IMR-90 (cell line): ENCODE results near the gene TAF6L. TPM values are rescaled to one million over a fixed set of nuclear protein-coding genes. Genes with fewer than 3 reads are reported as not detected.

Experiments used
- ATAC-seq: fragments of 200-7000 bp; cut with Tn5 transposase; 2 replicates; pipeline ENCODE4 v1.9.1; 2020; ENCODE audit warnings: low read depth, mild to moderate bottlenecking, moderate library complexity
- BruUV-seq: library from RNA; stranded (reverse); fragments of 400-500 nt; replicated peaks from 2 replicates; lab custom pipeline; 2021; lab: Mats Ljungman, UMichigan
- CTCF ChIA-PET: fragments of 300-600 bp; formaldehyde crosslinking; extraction: SDS; loops from one replicate; lab custom pipeline; 2021; ENCODE audit warnings: antibody characterized with exemption; lab: Yijun Ruan, JAX
- POLR2A ChIA-PET: fragments of 300-600 bp; sonication (Branson Sonifier 250); formaldehyde crosslinking; loops from one replicate; lab custom pipeline; 2022; ENCODE audit warnings: antibody characterized with exemption; ENCODE audit not compliant: unreplicated experiment; lab: Charles Lee
- DNase-seq: peaks from one replicate; pipeline ENCODE4 v3.0.0; 2013
- H2AFZ ChIP-seq: replicated peaks from 2 replicates; pipeline ENCODE3; 2013; ENCODE audit warnings: low read length, mild to moderate bottlenecking; ENCODE audit not compliant: poor library complexity
- H2AK5ac ChIP-seq: 2 replicates; pipeline ENCODE4 v1.6.1; 2013; ENCODE audit warnings: low read depth, low read length, inconsistent platforms
- H2AK9ac ChIP-seq: replicated peaks from 2 replicates; pipeline ENCODE3; 2013; ENCODE audit warnings: mild to moderate bottlenecking, low read depth, low read length, moderate library complexity; ENCODE audit not compliant: poor library complexity
- H2BK120ac ChIP-seq: 2 replicates; pipeline ENCODE4 v1.6.1; 2013; ENCODE audit warnings: low read depth, low read length, inconsistent platforms
- H2BK15ac ChIP-seq: 3 replicates; pipeline ENCODE4 v1.6.1; 2013; ENCODE audit warnings: low read depth, low read length, inconsistent platforms
- H2BK20ac ChIP-seq: 2 replicates; pipeline ENCODE4 v1.6.1; 2013; ENCODE audit warnings: low read depth, mild to moderate bottlenecking, inconsistent platforms, low read length, moderate library complexity
- H2BK5ac ChIP-seq: 2 replicates; pipeline ENCODE4 v1.6.1; 2013; ENCODE audit warnings: mild to moderate bottlenecking, low read depth, low read length, inconsistent platforms; ENCODE audit not compliant: poor library complexity, severe bottlenecking
- H3K14ac ChIP-seq: replicated peaks from 2 replicates; pipeline ENCODE4 v1.6.1; 2013; ENCODE audit warnings: low read depth, low read length, inconsistent platforms
- H3K18ac ChIP-seq: 2 replicates; pipeline ENCODE4 v1.6.1; 2013; ENCODE audit warnings: low read depth, low read length, control low read depth
- H3K23ac ChIP-seq: 2 replicates; pipeline ENCODE4 v1.6.1; 2013; ENCODE audit warnings: low read depth, low read length, inconsistent platforms
- H3K27ac ChIP-seq: 2 replicates; pipeline ENCODE4 v1.5.1; 2013; ENCODE audit warnings: mild to moderate bottlenecking, control low read depth, low read length; ENCODE audit not compliant: insufficient read depth
- H3K27me3 ChIP-seq: 2 replicates; pipeline ENCODE4 v1.6.1; 2013; ENCODE audit warnings: low read length; ENCODE audit not compliant: control insufficient read depth, insufficient read depth
- H3K36me3 ChIP-seq: 2 replicates; pipeline ENCODE4 v1.6.1; 2013; ENCODE audit warnings: low read length, mixed read lengths; ENCODE audit not compliant: control insufficient read depth, insufficient read depth
- H3K4ac ChIP-seq: 2 replicates; pipeline ENCODE4 v1.6.1; 2013; ENCODE audit warnings: low read depth, low read length, inconsistent platforms
- H3K4me1 ChIP-seq: 2 replicates; pipeline ENCODE4 v1.6.1; 2013; ENCODE audit warnings: low read length, mixed read lengths; ENCODE audit not compliant: control insufficient read depth, insufficient read depth
- H3K4me2 ChIP-seq: 2 replicates; pipeline ENCODE4 v1.6.1; 2013; ENCODE audit warnings: low read depth, mild to moderate bottlenecking, control low read depth, low read length, moderate library complexity
- H3K4me3 ChIP-seq: 2 replicates; pipeline ENCODE4 v1.5.1; 2013; ENCODE audit warnings: low read depth, mild to moderate bottlenecking, control low read depth, low read length, moderate library complexity; ENCODE audit not compliant: insufficient read depth
- H3K56ac ChIP-seq: 2 replicates; pipeline ENCODE4 v1.6.1; 2013; ENCODE audit warnings: low read length, inconsistent platforms; ENCODE audit not compliant: insufficient read depth; ENCODE audit errors: extremely low read depth
- H3K79me1 ChIP-seq, 2 experiments: 2 replicates each; pipeline ENCODE4 v1.6.1; 2013; ENCODE audit warnings: low read length in 2 of 2, inconsistent platforms in 1 of 2, low read depth in 1 of 2
- H3K9ac ChIP-seq: 2 replicates; pipeline ENCODE4 v1.6.1; 2013; ENCODE audit warnings: low read depth, low read length, control low read depth
- H3K9me1 ChIP-seq: 2 replicates; pipeline ENCODE4 v1.6.1; 2013; ENCODE audit warnings: low read length, inconsistent platforms; ENCODE audit not compliant: insufficient read depth
- H3K9me3 ChIP-seq: 2 replicates; pipeline ENCODE4 v1.6.1; 2013; ENCODE audit warnings: low read length; ENCODE audit not compliant: control insufficient read depth, insufficient read depth
- H4K20me1 ChIP-seq: 2 replicates; pipeline ENCODE4 v1.6.1; 2013; ENCODE audit warnings: low read length, inconsistent platforms; ENCODE audit not compliant: insufficient read depth
- H4K5ac ChIP-seq: 2 replicates; pipeline ENCODE4 v1.6.1; 2013; ENCODE audit warnings: mild to moderate bottlenecking, low read depth, low read length, control low read depth
- H4K8ac ChIP-seq, 2 experiments: 2 replicates each; pipeline ENCODE4 v1.6.1; 2013; ENCODE audit warnings: low read depth in 2 of 2, low read length in 2 of 2, control low read depth in 1 of 2, inconsistent platforms in 1 of 2
- H4K91ac ChIP-seq: 2 replicates; pipeline ENCODE4 v1.6.1; 2013; ENCODE audit warnings: low read depth, low read length, inconsistent platforms; ENCODE audit not compliant: insufficient read depth
- SMC3 ChIP-seq: fragments of 150-350 bp; IDR thresholded peaks from 2 replicates; pipeline ENCODE4 v1.6.1; 2016; ENCODE audit warnings: low read depth, mild to moderate bottlenecking, antibody characterized with exemption, low read length, moderate library complexity
- WGBS, 2 experiments: methylation state at CpG; one replicate each; pipeline versions ENCODE4 v1.1.5 to v1.1.7; 2013; ENCODE audit warnings: missing lambda C conversion rate in 2 of 2; ENCODE audit not compliant: insufficient read length in 1 of 2; ENCODE audit errors: extremely low coverage in 2 of 2; 5-methylcytosine and 5-hydroxymethylcytosine counted together
- dilution Hi-C: fragments of 300-500 bp; cut with HindIII; formaldehyde crosslinking; loops from one replicate; pipeline ENCODE4 v1.14.3; 2018; ENCODE audit warnings: low sequenced_read_pairs; ENCODE audit not compliant: unreplicated experiment
- in situ Hi-C: fragments of 300-500 bp; cut with MboI; formaldehyde crosslinking; loops from 3 replicates; pipeline ENCODE4 v1.14.3; 2019; ENCODE audit warnings: low sequenced_read_pairs, inconsistent platforms, mixed read lengths
- intact Hi-C: fragments of 100-400 bp; cut with micrococcal nuclease; formaldehyde crosslinking; loops from 2 replicates; pipeline ENCODE4 v1.10.0; 2022
- polyA plus RNA-seq, 3 experiments: library from polyadenylated mRNA; depleted of rRNA; stranded (reverse); fragments of >200 nt; gene quantifications; 2 replicates each; pipeline ENCODE4 v1.2.3, GENCODE V29; 2012; ENCODE audit warnings: low replicate concordance in 1 of 3
- total RNA-seq: library from RNA; depleted of rRNA; stranded (reverse); fragments of >200 nt; gene quantifications from 2 replicates; pipeline ENCODE4 v1.2.3, GENCODE V29; 2012
- TF ChIP-seq, protein P1 (sequence below): fragments of 150-350 bp; IDR thresholded peaks from 2 replicates; pipeline ENCODE4 v1.6.1; 2017; ENCODE audit warnings: mild to moderate bottlenecking, antibody characterized with exemption, low read length, low read depth

The TAF6L gene
- total and polyA plus RNA-seq, 2 of the 4 experiments (the other 2 are of a cell fraction), result 9.5 to 13.5 TPM

DNA sequence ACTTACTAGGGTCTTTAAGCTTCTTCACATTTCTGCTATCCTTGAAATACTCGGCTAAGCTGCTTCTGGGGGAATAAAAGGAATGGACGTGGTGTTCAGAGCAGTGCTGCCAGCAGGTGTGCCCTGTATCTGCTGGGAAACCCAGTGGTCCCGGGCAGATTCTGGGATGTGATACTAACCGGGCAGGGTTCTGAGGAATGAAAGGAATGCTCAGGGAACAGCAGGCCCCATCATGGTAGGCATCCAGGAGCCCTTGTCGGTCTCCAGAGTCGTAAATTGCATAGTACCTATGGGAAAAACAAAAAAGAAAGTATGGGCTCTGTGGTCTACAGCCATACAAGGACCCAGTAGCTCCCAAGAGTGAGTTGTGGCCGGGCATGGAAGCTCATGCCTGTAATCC, 25.1 kb downstream of the TAF6L start:
- in situ Hi-C loops, result no loop called here
- H3K4me1 ChIP-seq, result peaks cover 5% of the 10 kb centered on the region
- CTCF ChIA-PET, result no interaction called here
- H4K91ac ChIP-seq, result no peak overlapping the region
- WGBS, 2 experiments, result 82% methylated on average over 2 of the region's 7 CpGs; no CpG with 5 or more reads in 1 of the 2 experiments
- no peak overlapping the region for H3K9ac ChIP-seq
- H2AK5ac ChIP-seq, result no peak overlapping the region
- DNase-seq (no peak), ATAC-seq (no peak)
- intact Hi-C loops, result no loop called here
- H4K20me1 ChIP-seq, result peaks cover 8% of the 10 kb centered on the region
- H3K14ac ChIP-seq, result no peak overlapping the region
- peaks cover 8 to 30% of the 10 kb centered on the region in 2 experiments for H3K79me1 ChIP-seq
- no peak overlapping the region for H4K5ac ChIP-seq
- no peak overlapping the region for H2BK120ac ChIP-seq
- no peak overlapping the region for H2BK15ac ChIP-seq
- no peak overlapping the region for H3K4me2 ChIP-seq
- no peaks in the 10 kb centered on the region for H3K9me1 ChIP-seq
- no peak overlapping the region for H3K4ac ChIP-seq
- no peak overlapping the region for H2AK9ac ChIP-seq
- H3K27ac ChIP-seq, result no peak overlapping the region
- no peak overlapping the region for H3K18ac ChIP-seq
- no peak overlapping the region for H2BK20ac ChIP-seq
- H2BK5ac ChIP-seq, result no peak overlapping the region
- POLR2A ChIA-PET, result interaction anchor here (0.6 kb wide), 1 partner anchor 10 kb away, joined by 10 read pairs; no protein-coding TSS in a partner anchor
- no peaks in the 10 kb centered on the region for H3K9me3 ChIP-seq
- H4K8ac ChIP-seq, result no peak overlapping the region
- H3K56ac ChIP-seq, result no peak overlapping the region
- no peaks in the 10 kb centered on the region for H3K27me3 ChIP-seq
- H2AFZ ChIP-seq, result no peak overlapping the region
- dilution Hi-C loops, result no loop called here
- BruUV-seq, result no TSS peak
- no peak for TF ChIP-seq SMC3
- TF ChIP-seq, protein P1, sequence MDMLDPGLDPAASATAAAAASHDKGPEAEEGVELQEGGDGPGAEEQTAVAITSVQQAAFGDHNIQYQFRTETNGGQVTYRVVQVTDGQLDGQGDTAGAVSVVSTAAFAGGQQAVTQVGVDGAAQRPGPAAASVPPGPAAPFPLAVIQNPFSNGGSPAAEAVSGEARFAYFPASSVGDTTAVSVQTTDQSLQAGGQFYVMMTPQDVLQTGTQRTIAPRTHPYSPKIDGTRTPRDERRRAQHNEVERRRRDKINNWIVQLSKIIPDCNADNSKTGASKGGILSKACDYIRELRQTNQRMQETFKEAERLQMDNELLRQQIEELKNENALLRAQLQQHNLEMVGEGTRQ, result no peak
- no peak overlapping the region for H3K23ac ChIP-seq
- no peak overlapping the region for H3K4me3 ChIP-seq
- H3K36me3 ChIP-seq, result peaks cover 76% of the 10 kb centered on the region
